Esophagus muscularis mucosa (tissue), 4 donors: ENCODE measurements around the gene NCLN. TPM values are rescaled to one million over a fixed set of nuclear protein-coding genes. Genes with fewer than 3 reads are reported as not detected.
"Not testable (repeated sequence)": the region's sequence is repeated elsewhere in the genome, so short reads cannot be mapped to it uniquely, and the experiment has no call there.

Experiments
- DNase-seq: peaks from one replicate; pipeline ENCODE4 v3.0.0-alpha.2; 2017; ENCODE audit errors: extremely low spot score
- H3K27ac ChIP-seq, 4 donors: fragments of 200-600 bp; sonication (generic); replicated peaks in 1 of 4; 1 replicate in 3 of 4; 2 replicates in 1 of 4; pipeline ENCODE4 v1.5.1; 2016 to 2019; ENCODE audit warnings: mild to moderate bottlenecking in 1 of 4
- H3K27me3 ChIP-seq, 4 donors: fragments of 200-600 bp; sonication (generic); one replicate each; pipeline versions ENCODE4 v1.5.1 to v1.6.0; 2016 to 2019
- H3K36me3 ChIP-seq, 4 donors: fragments of 200-600 bp; sonication (generic); one replicate each; pipeline ENCODE4 v1.5.1; 2016 to 2019
- H3K4me1 ChIP-seq, 4 donors: fragments of 200-600 bp; sonication (generic); one replicate each; pipeline ENCODE4 v1.5.1; 2016 to 2019
- H3K4me3 ChIP-seq, 4 donors: fragments of 200-600 bp; sonication (generic); 1 replicate in 2 of 4; 2 replicates in 2 of 4; pipeline ENCODE4 v1.5.1; 2016 to 2019; ENCODE audit warnings: mild to moderate bottlenecking in 4 of 4, moderate library complexity in 1 of 4
- H3K9me3 ChIP-seq, 4 donors: fragments of 200-600 bp; sonication (generic); 1 replicate in 3 of 4; 2 replicates in 1 of 4; pipeline ENCODE4 v1.5.1; 2016 to 2019
- CTCF ChIP-seq, 3 experiments: fragments of 200-600 bp in 2 of 3; fragments of 450-650 bp in 1 of 3; sonication (generic) in 2 of 3; IDR thresholded peaks; one replicate each; pipeline ENCODE4 v1.5.1; 2017 to 2019; ENCODE audit warnings: antibody characterized with exemption in 3 of 3, mild to moderate bottlenecking in 2 of 3, moderate library complexity in 1 of 3
- EP300 ChIP-seq: sonication (generic); formaldehyde crosslinking; IDR thresholded peaks from one replicate; pipeline ENCODE4 v1.6.1; 2017; ENCODE audit warnings: antibody characterized with exemption
- POLR2A ChIP-seq: fragments of 450-650 bp; IDR thresholded peaks from one replicate; pipeline ENCODE4 v1.6.1; 2017; ENCODE audit warnings: antibody characterized with exemption, moderate library complexity, mild to moderate bottlenecking, low read depth
- POLR2AphosphoS5 ChIP-seq, 2 donors: sonication (generic); formaldehyde crosslinking; IDR thresholded peaks; one replicate each; pipeline ENCODE4 v1.6.1; 2017; ENCODE audit warnings: antibody characterized with exemption in 2 of 2
- WGBS: methylation state at CpG from one replicate; pipeline ENCODE4 v1.1.5; 2018; 5-methylcytosine and 5-hydroxymethylcytosine counted together
- intact Hi-C: fragments of 100-400 bp; cut with DNase I; formaldehyde crosslinking; loops from one replicate; pipeline ENCODE4 v1.15.1; 2023
- total RNA-seq, 4 donors: library from RNA; depleted of rRNA; stranded (reverse); fragments of >200 nt; gene quantifications; one replicate each; pipeline versions ENCODE4 v1.1.0 to v1.2.1, GENCODE V29; 2016

Gene NCLN
- total RNA-seq, 4 donors from 2014 or later = 26.2 to 33.6 (median 29.7) TPM

- intact Hi-C loops = no loop called here
- H3K4me3 ChIP-seq = no peak overlapping the region
- H3K36me3 ChIP-seq = peaks cover 0 to 49% (median 40%) of the 10 kb centered on the region in 4 donors
- H3K27me3 ChIP-seq = no peaks in the 10 kb centered on the region
- no peak overlapping the region for H3K27ac ChIP-seq
- 90% methylated on average over 40 of the region's 46 CpGs for WGBS
- TF ChIP-seq EP300 (no peak), POLR2AphosphoS5 (IDR thresholded peaks at IDR 0.05) (no peak), POLR2A (no peak), CTCF (IDR thresholded peaks at IDR 0.05) (no peak)
- no peak for DNase-seq
- no peaks in the 10 kb centered on the region for H3K9me3 ChIP-seq
- H3K4me1 ChIP-seq = peaks cover 16 to 41% (median 29%) of the 10 kb centered on the region in 4 donors
Observed at GRCh38 chr19:3190921-3191805, 5.4 kb downstream of the NCLN start.

GRCh38 chr19:3191806-3192104, 6.0 kb downstream of the NCLN start:
- H3K27ac ChIP-seq, H3K27me3 ChIP-seq, DNase-seq, H3K4me3 ChIP-seq, H3K9me3 ChIP-seq, intact Hi-C loops: not testable (repeated sequence)
- peaks cover 13 to 35% (median 23%) of the 10 kb centered on the region in 4 donors for H3K4me1 ChIP-seq
- peaks cover 0 to 55% (median 46%) of the 10 kb centered on the region in 4 donors for H3K36me3 ChIP-seq
- WGBS = 90% methylated on average over 12 of the region's 12 CpGs

GRCh38 chr19:3192228-3192635, 6.5 kb downstream of the NCLN start:
- no peaks in the 10 kb centered on the region for H3K27me3 ChIP-seq
- 96% methylated on average over 32 of the region's 32 CpGs for WGBS
- H3K4me1 ChIP-seq = peaks cover 8 to 30% (median 18%) of the 10 kb centered on the region in 4 donors
- no peak overlapping the region for H3K4me3 ChIP-seq
- DNase-seq = no peak
- intact Hi-C loops = no loop called here
- peaks cover 0 to 59% (median 48%) of the 10 kb centered on the region in 4 donors for H3K36me3 ChIP-seq
- H3K9me3 ChIP-seq = no peaks in the 10 kb centered on the region
- H3K27ac ChIP-seq = no peak overlapping the region
- TF ChIP-seq EP300 (no peak), POLR2A (no peak), CTCF (IDR thresholded peaks at IDR 0.05) (no peak), POLR2AphosphoS5 (IDR thresholded peaks at IDR 0.05) (no peak)

GRCh38 chr19:3192684-3193083, 7.0 kb downstream of the NCLN start:
- intact Hi-C loops = no loop called here
- peaks cover 0 to 60% (median 48%) of the 10 kb centered on the region in 4 donors for H3K36me3 ChIP-seq
- no peaks in the 10 kb centered on the region for H3K27me3 ChIP-seq
- WGBS = no CpG with 5 or more reads among the region's 14 CpGs
- H3K27ac ChIP-seq = no peak overlapping the region
- H3K9me3 ChIP-seq = no peaks in the 10 kb centered on the region
- TF ChIP-seq EP300 (no peak), POLR2A (no peak), CTCF (IDR thresholded peaks at IDR 0.05) (no peak), POLR2AphosphoS5 (IDR thresholded peaks at IDR 0.05) (no peak)
- no peak overlapping the region for H3K4me3 ChIP-seq
- DNase-seq = no peak
- peaks cover 3 to 26% (median 13%) of the 10 kb centered on the region in 4 donors for H3K4me1 ChIP-seq

GRCh38 chr19:3193256-3194105, 7.8 kb downstream of the NCLN start:
- no peak for DNase-seq
- Histone ChIP-seq H3K9me3 (no peaks in the 10 kb centered on the region), H3K4me3 (no peak overlapping the region), H3K4me1 (peaks cover 0 to 18% (median 5%) of the 10 kb centered on the region in 4 donors), H3K36me3 (peaks cover 0 to 55% (median 46%) of the 10 kb centered on the region in 4 donors), H3K27me3 (no peaks in the 10 kb centered on the region), H3K27ac (no peak overlapping the region)
- WGBS = 80% methylated on average over 11 of the region's 40 CpGs
- no peak for TF ChIP-seq CTCF (IDR thresholded peaks at IDR 0.05)
- TF ChIP-seq POLR2A = no peak
- intact Hi-C loops = no loop called here
